Head of caudate nucleus (tissue), 42 donors: Measurements from ENCODE around the gene KCTD5.
"Not testable (repeated sequence)": the region's sequence is repeated elsewhere in the genome, so short reads cannot be mapped to it uniquely, and the experiment has no call there.

Experiments used
- DNase-seq, 42 donors: peaks; one replicate each; pipeline versions ENCODE4 v3.0.0 to v3.0.0-alpha.2; 2020 to 2021; ENCODE audit warnings: mixed read lengths in 7 of 42
- intact Hi-C: fragments of 100-400 bp; cut with DNase I; formaldehyde crosslinking; loops from one replicate; pipeline ENCODE4 v1.15.0; 2022

The KCTD5 gene, protein sequence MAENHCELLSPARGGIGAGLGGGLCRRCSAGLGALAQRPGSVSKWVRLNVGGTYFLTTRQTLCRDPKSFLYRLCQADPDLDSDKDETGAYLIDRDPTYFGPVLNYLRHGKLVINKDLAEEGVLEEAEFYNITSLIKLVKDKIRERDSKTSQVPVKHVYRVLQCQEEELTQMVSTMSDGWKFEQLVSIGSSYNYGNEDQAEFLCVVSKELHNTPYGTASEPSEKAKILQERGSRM

DNA sequence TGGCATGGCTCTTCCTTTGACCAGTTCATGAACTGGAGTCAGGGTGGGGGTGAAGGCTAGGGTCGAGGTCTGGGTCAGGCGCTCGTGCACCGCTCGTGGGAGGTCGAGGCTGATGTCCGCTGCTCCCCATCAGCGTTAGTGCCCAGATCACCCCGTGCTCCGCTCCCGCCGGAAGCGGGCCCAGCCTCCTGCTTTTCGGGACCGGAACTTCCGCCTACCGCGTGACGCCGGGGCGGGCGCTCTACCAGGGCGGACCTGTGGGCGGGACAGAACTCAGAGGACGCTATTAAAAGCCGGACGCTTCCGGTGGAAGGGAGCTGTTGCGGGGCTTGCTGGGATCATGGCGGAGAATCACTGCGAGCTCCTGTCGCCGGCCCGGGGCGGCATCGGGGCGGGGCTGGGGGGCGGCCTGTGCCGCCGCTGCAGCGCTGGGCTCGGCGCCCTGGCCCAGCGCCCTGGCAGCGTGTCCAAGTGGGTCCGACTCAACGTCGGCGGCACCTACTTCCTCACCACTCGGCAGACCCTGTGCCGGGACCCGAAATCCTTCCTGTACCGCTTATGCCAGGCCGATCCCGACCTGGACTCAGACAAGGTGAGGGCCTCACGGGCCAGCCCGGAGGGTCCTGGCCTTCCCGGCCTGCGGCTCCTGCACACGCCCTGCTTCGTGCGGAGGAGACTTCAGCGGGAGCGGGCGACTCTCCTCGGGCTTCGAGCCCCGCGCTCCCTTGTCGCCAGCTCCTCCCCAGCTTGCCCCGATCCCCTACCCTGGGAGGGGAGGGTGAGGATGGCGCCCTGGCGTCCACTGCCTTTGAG is at the start of gene KCTD5:
Gene KCTD5 (plus strand): TSS at position 315 of the 813 bp plus-strand sequence. CDS start 26 bp downstream, at position 341.
- intact Hi-C loops = no loop called here

DNA sequence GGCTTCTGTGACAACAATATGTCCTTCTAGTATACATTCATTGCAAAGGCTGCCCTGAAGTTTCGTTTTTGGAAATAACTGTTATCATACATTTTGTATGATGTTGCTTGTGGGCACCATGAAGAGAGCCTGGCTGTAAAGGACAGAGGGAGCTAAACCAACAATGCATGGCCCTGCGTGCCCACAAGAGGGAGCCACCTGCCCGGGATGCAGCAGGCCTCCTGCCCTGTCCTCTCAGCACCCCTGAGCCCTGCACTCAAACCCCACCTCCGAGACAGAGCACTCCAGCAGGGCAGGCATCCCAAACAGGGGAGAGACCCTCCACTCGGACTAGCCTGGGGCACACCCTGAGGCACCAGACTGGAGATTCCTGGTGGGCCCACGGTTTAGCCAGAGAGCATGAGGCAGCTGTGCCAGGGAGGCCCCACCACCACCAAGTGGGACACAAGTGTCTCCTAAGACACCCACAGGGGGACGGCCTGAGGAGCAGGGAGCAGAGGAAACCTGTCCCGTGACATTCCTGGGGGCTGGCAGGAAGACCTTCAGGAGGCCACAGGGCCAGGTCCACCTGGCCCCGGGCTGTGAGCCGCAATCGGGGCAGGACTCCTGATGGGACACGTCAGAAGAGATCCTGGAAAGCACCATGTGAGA is 43.1 kb upstream of the KCTD5 start:
- intact Hi-C loops = not testable (repeated sequence)
- DNase-seq = peak in 32 of 42 donors; percentile 7 to 83 (median 46)

More for the DNA sequence above, at the start of gene KCTD5:
- peak; percentile 94 to 100 (median 99) for DNase-seq

DNA sequence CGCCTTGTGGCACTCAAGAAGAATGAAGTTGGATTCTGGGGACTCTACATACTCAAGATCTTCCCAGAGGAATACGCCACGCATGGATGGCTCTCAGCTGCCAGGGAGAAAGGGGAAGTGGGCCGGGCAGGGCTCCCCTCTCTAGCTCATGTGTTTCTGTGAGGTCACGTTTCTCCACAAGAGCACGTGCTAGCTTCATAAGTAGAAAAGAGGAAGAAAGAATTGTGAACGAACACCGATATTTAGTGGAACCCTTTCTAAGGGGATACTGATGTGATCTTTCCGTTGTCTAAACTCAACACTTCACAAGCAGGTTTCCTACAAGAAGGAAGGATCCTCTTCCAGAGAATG is 42.6 kb upstream of the KCTD5 start:
- DNase-seq = not testable (repeated sequence)

DNA sequence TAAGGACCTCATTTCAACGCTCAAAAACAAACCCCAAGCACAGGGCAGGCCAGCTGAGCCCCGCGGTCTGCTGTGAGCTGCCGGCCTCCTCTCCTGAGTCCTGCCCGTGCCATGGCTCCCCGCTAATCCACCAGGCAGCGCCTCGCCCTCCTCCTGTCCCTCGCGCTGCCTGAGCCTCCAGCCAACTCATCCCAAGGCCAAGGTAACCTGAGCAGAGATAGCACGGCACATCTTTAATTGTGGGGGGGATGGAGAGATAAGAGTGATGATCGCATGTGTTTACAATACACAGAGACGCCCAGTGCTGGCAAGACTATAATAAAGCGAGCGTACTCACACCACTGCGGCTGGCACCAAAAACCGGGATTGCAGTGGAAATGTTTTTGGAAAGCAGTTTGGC is 39.8 kb upstream of the KCTD5 start:
- intact Hi-C loops, DNase-seq: not testable (repeated sequence)

More for the DNA sequence above, 42.6 kb upstream of the KCTD5 start:
- intact Hi-C loops = not testable (repeated sequence)

DNA sequence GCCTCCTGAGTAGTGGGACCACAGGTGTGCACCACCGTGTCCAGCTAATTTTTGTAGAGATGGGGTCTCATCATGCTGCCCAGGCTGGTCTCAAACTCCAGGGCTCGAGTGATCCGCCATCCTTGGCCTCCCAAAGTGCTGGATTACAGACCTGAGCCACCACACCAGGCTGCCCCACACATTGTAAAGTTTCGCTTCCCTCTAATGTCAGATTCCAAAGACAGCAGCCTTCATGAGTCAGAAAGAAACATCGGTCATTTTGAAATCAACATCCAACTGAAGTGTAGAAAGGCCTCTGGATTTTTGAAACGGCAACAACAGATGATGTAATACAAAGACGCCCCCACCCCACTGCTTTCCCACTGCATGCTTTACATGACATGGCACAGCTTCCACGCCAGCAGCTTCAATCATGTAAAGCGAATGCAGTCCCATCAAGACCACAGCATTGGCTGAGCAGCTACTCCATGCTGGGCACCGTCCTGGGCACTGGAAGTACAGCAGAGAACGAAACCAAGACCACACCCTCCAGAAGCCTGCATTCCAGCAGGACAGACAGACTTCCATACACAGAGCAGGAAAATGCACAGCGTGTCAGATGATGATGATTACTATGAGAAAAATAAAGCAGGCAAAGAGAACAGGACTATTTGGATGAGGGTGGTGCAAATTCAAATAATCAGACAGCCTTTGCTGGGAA is 37.4 kb upstream of the KCTD5 start:
- intact Hi-C loops = not testable (repeated sequence)

DNA sequence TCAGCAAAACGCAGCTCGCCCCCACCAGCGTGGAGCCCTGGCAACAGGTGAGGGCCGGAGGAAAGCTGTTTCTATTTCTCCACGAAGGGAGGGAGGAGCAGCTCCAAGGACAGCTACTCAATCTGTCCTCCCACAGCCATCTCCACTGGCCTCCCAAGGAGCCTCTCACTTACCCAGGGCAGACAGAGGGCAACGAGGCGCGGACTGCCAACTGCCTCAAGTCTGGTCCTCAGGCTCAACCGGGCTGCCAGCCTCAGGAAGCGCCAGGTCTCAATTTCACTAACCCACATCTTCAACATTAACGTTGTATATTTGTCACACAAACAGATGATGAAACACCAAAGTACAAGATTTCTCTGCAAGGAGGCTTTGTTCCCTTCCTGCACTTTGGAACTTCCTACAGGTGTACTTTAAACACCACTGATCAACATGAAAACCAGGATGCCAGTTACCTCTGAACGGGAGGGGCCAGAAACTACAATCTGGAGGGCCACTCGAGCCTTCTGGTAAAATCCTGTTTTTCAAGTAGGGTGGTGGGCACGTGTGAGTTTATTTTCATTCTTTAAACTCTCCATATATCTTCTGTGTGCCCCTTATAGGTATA is 31.0 kb upstream of the KCTD5 start:
- DNase-seq, intact Hi-C loops: not testable (repeated sequence)

More for the DNA sequence above, 37.4 kb upstream of the KCTD5 start:
- not testable (repeated sequence) for DNase-seq

DNA sequence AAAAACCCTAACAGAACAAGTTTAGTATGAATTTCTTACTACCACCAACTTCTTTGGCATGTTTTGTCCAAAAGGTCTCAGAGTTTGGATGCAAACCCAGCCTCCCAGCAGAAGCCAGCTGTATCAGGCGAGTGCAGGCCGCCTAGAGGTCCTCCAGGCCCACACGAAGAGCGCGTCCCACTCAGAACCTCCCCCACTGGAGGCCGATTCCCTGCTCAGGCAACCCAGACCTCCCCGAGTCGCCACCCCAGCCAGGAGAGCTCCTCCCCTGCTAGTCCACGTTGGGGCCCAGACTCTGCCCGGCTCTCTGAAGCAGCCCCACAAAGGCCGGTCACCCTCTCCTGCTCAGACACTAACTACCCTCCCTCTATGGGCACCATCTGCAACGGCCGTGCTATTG is 28.4 kb upstream of the KCTD5 start:
- DNase-seq, intact Hi-C loops: not testable (repeated sequence)

DNA sequence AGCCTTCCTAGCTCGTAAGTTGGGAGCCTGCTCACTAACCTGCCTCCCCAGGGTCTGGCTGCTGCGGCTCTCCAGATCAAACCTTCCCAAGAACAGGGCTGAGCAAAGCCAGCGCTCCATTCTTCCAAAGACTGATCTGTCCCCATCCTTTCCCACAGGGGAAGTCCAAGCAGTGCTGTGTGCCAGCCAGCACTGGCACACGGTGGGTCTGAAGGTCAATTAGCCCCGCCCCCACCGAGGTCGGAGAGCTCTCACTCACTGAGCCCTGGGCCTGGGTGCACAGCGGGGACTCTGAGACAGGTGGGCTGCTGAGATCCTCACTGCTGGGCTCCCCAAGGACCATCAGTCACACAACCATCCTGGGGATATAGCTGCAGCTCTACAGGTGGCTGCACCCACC is 27.4 kb upstream of the KCTD5 start:
- DNase-seq, intact Hi-C loops: not testable (repeated sequence)

DNA sequence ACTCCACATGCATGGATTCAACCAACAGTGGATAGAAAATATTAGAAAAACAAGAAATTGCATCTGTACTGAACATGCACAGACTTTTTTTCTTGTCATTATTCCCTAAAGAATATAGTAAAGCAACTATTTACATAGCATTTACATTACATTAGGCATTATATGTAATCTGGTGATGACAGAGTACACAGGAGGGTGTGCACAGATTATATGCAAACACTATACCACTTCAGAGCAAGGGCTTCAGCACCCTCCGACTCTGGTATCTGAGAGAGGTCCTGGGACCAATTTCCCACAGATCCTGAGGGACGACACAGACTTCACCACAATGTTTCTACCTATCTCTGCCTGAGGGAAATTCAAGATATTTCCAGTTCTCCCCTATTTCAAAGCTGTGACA is 25.3 kb upstream of the KCTD5 start:
- intact Hi-C loops = no loop called here
- no peak for DNase-seq

DNA sequence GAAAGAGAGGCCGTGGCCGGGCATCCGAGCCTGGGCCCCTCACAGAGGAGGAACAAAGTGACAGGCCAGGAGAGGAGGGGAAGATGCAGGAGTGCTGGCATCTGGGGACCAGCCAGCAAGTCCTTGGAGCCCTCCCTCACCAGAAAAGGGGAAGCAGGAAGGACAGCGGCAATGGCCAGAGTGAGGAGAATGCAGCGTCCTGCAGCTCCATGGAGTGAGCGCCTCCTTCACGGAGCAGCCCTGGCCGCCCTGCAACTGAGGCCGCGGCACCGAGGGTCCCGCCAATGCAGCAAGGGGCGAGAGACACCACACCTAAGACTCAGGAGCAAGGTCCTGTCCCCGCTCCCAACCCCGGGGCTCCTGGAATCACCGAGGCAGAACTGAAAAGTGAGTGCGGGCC is 24.5 kb upstream of the KCTD5 start:
- DNase-seq, intact Hi-C loops: not testable (repeated sequence)

DNA sequence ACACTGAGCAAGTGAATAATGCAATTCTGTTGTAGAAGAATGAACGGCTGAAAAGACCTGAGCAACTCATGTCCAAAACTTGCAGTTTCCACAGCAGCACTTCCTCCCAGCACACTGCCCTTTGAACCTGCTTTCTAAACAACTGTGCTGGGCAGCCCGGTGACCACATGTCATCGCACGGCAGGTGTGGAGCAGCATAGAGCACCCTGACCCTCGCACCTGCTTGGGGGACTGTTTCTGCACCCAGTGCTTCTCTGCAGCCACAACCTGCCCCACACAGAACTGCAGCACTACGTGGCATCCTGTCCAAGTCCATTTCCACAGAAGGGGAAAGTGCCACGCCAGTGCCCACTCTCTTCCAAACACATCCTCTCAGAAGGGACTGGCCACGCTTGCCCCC is 22.8 kb upstream of the KCTD5 start:
- intact Hi-C loops = not testable (repeated sequence)
- peak in 1 of 42 donors; percentile 29 for DNase-seq

DNA sequence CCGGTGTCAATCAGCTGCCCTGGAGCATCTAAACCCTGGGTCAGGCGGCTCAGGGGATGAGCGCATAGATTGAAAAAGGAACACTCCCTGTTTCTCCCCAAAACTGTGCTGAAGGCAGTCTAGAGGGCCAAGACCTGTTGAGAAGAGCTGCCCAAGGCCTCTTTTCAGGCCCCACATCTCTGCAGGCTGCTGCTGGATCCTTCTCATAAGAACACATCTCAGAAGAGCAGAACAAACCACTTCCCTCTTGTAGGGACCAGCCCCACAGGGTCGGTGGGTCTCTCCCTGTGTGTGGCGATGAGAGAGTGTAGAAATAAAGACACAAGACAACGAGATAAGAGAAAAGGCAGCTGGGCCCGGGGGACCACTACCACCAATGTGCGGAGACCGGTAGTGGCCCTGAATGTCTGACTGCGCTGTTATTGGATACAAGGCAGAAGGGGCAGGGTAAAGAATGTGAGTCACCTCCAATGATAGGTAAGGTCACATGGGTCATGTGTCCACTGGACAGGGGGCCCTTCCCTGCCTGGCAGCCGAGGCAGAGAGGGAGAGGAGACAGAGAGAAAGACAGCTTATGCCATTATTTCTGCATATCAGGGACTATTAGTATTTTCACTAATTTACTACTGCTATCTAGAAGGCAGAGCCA is 22.2 kb upstream of the KCTD5 start:
- intact Hi-C loops = loop anchor here (10.0 kb wide), 1 partner anchor 135 kb away; the partner anchor contains the start of gene AMDHD2
- DNase-seq = peak in 1 of 42 donors; percentile 5

DNA sequence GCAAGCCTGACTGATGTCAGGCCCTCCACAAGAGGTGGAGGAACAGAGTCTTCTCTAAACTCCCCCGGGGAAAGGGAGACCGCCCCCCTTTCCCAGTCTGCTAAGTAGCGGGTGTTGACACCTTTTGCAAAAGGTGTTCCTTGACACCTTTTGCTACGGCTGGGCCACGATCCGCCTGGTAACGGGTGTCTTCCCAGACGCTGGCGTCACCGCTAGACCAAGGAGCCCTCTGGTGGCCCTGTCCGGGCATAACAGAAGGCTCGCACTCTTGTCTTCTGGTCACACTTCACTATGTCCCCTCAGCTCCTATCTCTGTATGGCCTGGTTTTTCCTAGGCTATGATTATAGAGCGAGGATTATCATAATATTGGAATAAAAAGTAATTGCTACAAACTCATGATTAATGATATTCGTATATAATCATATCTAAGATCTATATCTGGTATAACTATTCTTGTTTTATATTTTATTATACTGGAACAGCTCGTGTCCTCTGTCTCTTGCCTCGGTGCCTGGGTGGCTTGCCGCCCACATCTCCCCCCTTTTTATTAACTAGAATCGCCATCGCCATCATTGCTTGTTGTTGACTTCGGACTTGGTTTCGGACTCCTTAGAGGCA is 21.5 kb upstream of the KCTD5 start:
- intact Hi-C loops = loop anchor here (10.0 kb wide), 1 partner anchor 136 kb away; the partner anchor contains the start of gene AMDHD2
- peak in 36 of 42 donors; percentile 10 to 75 (median 47) for DNase-seq

DNA sequence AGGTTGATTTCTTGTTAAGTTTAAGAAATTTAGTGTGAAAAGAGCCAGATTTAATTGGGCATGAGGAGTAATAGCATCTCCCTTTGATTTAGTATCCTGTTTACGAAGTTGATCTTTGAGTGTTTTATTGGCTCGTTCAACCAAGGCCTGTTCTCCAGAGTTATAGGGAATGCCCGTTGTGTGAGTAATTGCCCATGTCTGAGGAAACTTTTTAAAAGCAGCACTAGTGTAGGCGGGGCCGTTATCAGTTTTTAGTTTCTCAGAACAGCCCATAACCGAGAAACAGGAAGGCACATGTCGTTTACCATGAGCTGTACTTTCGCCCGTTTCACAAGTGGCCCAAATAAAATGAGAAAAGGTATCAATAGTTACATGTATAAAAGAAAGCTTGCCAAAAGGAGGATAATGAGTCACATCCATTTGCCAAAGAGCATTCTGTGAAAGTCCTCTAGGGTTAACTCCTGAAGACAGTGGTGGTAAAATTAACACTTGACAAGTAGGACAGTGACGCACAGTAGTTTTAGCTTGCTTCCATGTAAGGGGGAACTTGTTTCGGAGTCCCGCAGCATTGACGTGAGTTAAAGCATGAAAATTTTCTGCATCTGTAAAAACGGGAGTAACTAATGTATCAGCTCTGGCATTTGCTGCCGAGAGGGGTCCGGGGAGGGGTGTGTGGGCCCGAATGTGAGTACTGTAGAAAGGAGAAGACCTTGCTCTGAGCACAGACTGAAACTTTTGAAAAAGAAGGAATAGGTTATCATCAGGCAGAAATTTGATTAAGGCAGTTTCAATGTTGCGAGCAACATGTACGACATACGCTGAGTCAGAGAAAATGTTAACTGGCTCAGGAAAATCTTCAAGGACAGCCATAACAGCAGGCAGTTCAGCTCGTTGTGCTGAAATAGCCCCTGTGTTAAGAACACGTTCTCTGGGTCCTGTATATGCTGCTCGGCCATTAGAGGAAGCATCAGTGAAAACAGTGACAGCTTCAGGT is 18.5 kb upstream of the KCTD5 start:
- intact Hi-C loops = loop anchor here (10.0 kb wide), 1 partner anchor 139 kb away; the partner anchor contains the start of gene AMDHD2
- peak in 1 of 42 donors; percentile 18 for DNase-seq

DNA sequence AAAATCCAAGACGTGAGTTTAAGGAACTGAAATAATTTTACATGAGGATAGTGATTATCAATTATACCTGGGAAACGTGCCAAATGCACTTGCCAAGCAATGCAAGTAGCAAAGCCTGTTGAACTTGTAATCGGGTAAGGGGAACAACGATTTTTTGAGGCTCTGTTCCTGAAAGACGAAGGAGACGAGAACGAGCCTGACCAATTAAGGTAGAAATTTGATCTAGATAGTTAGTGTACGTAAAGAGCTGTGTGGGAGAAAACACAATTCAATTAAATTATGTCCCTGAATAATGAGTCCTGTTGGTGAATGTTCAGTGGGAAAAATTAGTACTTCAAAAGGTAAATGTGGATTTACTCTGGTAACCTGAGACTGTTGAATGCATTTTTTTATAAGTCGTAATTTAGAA is 17.7 kb upstream of the KCTD5 start:
- DNase-seq = no peak
- intact Hi-C loops = loop anchor here (10.0 kb wide), 1 partner anchor 140 kb away; the partner anchor contains the start of gene AMDHD2

DNA sequence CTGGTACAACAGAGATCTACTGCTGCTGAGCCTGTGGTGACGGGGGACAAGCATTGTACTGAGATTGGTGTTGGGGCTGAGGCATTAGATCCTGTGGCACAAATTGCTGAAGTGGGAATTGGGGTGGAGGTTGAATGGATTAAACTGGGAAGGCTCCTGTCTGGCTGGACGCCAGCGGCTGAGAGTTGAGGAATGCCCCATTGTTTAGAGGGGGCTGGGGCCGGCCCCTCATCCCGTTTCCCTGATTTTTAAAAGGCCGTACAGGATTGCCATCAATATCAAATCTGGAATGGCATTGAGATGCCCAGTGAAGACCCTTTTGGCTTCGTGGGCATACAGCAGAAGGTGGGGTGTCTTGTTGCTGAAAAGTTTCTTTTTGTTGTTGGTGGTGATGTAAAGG is 15.7 kb upstream of the KCTD5 start:
- intact Hi-C loops = loop anchor here (10.0 kb wide), 1 partner anchor 142 kb away; the partner anchor contains the start of gene AMDHD2
- not testable (repeated sequence) for DNase-seq
